Fibroblast of the conjunctiva (primary cell): ENCODE data around the gene LRRN3.

Experiments used
- DNase-seq: peaks from one replicate; pipeline ENCODE4 v3.0.0-alpha.2; 2010; ENCODE audit warnings: low read depth

The LRRN3 gene

DNA sequence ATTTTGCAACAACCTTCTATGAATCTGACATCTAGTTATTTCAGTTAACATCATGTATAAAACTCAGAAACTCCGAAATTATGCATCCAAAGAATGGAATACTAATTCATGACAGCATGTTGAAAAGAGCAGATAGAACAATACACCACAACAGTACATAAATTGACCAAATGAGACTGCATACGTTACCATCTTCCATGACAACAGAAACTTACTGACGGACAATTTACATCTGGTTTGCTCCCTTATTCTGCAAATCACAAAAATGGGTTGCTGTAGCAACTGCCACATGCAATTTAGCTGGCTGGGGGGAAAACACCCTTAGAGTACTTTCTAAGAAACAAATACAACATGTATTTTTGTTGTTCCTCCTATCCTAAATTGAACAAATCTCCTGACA, 14.3 kb downstream of the LRRN3 start:
- no peak for DNase-seq

DNA sequence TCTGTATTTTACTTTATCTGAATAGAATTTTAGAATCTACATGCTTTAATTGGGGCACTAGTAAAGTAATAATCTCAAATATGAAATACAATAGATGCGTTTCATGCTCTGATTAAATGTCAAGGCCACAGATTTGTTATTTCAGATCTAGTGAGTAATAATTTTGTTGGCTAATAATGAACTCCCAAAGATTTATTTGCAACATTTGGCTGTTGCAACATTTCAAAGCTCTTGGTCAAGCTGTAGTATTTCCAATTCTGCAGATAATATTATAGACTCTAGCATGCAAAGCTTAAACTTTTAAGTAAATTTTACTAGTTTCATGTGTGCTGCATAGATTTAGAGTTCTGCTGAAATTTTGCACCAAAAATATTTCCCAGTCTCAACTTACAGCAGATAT, 16.7 kb downstream of the LRRN3 start:
- no peak for DNase-seq

- no peak for DNase-seq
Measured at GRCh38 chr7:111108000-111108399, 17.1 kb downstream of the LRRN3 start.

- DNase-seq = no peak
Measured at GRCh38 chr7:111108496-111108895, 17.6 kb downstream of the LRRN3 start.

GRCh38 chr7:111112439-111112838, 21.5 kb downstream of the LRRN3 start:
- no peak for DNase-seq

DNA sequence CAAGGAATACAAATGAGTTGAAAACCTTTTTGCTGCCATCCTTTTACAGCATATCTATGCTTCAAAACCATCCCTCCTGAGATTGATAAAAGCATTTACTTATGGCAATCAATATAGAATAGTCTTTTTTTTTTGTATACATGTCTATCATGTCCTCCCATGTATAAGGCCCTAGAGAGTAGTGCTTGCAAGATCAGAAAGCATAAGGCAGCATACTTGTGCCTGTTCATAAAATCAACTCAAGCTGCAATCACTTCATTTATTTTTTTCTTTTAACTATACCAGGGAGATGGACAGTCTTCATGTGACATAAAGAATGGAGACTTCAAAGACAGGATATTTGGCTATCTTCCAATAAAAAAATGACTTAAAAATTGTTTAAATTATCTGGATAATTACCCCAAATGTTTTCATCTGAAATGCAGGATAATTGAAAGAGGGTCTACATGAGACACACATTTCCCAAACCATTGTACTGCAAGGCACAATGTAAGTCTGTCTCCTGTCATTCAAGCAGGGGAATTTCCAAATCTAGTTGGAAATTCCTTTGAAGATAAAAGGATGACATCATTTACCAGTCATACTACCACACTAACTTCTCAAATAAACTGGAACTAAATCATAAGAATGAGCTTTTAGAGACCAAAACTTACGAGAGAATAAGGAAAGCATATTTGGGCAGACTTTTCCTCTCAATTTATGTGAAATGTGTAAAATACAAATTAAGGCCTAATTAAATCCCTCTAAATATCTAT, 22.5 kb downstream of the LRRN3 start:
- DNase-seq = no peak

DNA sequence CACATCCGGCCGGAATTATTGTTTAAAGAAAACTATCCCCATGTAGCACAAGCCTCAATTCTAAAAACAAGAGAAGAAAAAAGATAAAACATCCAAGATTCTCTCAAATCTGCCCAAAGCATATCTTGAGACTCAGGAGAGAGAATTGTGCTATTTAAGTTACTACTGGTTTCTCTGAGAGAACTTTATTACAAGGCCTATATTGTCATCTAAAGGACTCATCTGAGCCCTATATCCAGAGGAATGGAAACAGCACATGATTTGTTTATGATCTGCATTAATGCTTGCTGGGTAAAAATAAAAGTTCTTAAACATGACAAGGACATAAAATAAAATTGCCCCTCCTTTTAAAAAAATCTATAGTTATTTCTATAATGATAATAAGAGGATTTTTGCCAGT, 25.0 kb downstream of the LRRN3 start:
- no peak for DNase-seq

GRCh38 chr7:111126987-111127386, 36.1 kb downstream of the LRRN3 start:
- no peak for DNase-seq

DNA sequence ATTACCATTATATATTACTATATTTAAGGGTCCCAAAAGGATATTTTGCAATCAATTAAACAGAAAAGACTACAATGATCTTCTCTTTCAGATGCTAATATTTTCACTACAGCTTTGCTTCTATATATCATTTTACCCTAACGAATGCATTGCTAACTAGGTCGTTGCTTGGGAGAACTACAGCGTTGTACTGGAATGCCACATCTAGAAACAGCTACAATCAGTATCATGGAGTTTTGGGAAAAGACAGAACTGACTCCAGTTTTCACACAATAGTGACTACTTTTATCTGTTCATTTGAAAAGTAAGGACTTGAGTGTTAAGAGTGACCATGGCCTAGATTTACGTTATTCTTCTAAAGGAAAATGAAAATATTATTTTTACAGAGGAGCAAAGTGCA, 38.5 kb downstream of the LRRN3 start:
- no peak for DNase-seq

DNA sequence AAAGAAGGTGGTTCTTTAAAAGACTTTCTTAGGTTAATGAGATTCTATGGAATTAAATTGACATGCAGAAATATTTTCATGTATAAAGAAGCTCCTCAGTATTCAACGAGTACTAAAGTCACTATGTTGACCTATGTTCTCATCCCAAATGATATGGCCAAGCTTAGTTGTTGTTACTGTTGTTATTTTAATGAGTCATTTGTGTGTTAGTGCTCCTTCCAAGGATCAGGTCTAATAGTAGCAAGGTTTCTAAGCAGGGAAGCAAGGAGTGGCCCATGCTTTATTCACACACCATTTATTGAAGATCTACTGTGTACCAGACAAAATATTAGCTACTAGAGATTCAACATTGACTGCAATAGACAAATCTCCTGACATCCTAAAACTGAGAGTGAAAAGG, 41.9 kb downstream of the LRRN3 start:
- DNase-seq = no peak

DNA sequence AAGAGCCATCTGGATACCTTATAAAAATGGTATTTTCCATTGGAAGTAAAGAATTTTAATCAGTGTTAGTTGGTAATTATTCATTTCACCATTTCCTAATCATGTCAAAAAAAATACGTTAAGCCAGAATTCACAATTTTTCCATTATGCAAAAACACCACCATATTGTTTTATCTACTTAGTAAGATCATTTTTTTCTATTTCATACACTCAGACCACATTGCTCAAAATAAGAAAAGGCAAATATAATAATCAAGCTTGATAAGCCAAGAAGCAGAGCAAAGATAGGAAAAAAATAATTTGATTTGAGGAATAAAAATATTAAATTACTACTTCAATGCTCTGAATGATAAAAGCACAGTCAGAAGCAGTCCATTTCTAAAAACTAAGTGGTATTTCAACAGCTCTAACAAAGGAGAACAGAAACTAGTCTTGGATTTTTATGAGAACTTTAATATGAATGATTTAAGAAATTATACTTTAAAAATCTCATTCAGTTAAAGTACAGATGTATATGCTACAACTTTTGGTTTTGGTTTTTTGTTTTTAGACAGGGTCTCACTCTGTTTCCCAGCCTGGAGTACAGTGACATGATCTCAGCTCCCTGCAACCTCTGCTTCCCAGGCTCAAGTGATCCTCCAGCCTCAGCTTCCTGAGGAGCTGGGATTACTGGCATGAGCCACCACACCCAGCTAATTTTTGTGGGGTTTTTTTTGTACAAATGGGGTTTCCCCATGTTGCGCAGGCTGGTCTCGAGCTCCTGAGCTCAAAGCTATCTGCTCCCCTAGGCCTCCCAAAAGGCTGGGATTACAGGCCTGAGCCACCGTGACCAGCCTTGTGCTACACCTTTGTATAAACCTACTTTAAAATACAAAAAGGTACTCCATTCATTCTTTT, 46.6 kb downstream of the LRRN3 start:
- DNase-seq = no peak

DNA sequence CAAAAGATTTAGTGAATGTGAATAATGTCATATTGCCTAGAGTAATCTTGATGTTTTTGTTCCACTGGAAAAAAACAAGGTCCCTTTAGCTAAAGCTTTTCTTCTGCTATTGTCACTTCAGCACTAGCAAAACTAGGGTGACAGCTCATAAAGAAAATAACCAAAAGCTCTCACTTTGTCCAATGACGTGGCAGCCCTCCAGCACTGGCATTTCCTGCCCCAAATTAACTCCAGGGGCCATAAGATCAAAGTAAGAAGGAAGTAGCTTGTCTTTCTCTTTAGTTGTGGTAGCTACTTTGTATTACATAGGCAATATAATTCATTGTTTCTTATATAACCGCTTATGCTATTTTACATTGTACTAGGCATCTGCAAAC, 47.3 kb downstream of the LRRN3 start:
- no peak for DNase-seq

DNA sequence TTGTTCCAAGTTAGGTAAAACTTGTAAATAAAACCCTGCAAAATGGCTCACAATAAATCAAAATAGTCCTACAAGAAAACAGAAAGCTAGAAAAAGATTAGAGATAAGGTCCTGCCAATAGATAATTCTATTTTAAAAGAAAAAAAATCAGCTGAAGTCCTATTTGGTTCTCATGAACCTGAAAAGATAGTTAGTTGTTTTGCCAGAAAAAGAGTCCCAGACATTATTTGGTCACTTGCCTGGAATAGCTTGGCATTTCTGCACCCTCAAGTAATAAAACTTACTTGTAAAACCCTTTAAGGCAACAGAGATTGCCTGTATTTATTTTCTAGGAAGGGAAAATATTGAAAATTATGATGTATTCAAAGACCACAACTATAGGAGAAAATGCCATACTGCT, 47.7 kb downstream of the LRRN3 start:
- DNase-seq = no peak

- DNase-seq = no peak
Measured at GRCh38 chr7:111140091-111140865, 49.4 kb downstream of the LRRN3 start.

- peak; percentile 28 for DNase-seq
Measured at GRCh38 chr7:111145472-111145871, 54.5 kb downstream of the LRRN3 start.

GRCh38 chr7:111146136-111146535, 55.2 kb downstream of the LRRN3 start:
- no peak for DNase-seq

GRCh38 chr7:111147708-111148533, 57.0 kb downstream of the LRRN3 start:
- DNase-seq = no peak

DNA sequence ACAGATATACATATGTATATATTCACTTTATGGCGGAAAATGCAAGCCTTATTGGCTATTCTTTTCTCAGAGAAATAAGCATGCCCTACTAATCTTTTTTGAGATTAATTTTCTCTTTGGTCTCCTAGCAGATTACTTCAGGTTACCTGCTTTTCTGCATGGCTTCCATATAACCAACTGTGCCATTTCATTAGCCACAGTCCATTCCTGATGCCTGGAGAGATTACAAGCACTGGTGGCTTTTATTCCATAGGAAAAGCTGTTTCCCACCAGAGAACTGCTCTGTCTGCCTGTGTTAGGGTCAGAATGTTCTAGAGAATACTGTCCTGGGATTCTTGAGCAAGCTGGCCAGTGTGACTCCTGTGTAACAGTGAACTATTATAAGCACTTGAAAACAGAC, 59.8 kb downstream of the LRRN3 start:
- no peak for DNase-seq

DNA sequence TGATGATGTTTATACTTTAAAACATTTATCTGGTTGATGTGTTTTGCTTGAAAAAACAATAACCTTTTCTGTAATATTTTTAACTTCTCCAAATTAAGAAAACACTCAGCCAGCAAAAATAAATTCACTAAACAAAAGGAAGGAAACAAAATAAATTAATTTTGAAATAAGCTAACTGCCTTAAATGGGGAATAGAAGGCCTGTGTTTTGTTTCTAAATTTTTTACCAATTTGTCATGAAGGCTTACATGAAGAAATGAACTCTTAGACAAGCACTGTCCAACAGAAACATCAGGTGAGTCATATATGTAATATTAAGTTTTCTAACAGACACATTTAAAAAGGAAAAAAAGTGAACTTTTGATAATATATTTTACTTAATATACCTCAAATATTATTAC, 68.5 kb downstream of the LRRN3 start:
- DNase-seq = peak; percentile 10

DNA sequence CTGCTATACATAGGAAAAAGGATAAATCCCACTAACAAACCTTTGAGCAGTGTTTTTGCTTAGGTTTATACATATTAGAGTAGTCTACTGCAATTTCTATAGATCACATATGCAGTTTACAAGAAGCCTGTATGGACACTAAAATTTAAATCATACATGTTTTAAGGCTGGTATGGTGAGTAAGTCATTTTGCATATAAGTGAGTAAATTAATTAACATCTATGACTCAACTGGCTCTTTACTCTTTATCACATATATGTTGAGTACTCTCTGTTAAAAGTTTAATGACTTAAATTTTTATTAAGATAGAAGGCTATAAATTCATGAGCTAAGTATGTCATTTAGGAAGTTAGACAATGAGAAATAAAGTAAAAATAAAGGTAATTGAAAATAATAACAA, 69.4 kb downstream of the LRRN3 start:
- no peak for DNase-seq

DNA sequence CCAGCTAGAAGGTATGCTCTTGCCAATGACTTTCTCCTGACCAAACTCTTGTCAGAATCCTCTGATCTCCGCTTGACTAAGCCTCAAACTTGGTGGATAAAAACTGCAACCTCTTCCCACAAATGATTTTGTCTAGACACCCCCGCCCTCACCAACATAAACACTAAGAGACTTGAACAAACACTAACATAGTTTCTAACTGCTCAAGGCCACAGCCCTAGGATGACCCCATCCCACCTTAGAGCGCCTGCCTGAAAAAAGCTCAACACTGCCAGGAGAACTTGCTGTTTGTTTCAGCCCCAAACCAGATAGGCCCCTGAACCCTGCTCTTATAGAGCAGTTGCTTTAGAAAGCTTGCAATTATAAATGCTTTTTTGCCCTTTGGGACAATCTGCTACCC, 71.8 kb downstream of the LRRN3 start:
- no peak for DNase-seq

DNA sequence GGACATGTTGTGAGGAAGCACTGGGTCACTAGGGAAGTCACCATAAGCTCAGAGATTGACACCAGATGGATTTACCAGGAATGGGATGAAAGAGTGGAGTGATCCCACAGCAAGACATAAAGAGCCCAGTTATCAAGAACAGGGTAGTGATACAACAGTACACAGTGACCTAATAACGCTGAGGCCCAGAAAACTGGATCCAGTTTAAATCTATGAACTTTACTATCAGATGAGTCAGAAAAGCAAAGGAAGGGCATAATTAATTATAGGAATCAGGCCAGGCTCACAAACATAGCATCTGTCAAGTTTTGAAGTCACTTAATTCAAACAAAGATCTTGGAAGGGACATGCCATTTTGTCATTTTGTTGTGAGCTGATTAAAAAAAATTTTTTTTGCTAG, 73.5 kb downstream of the LRRN3 start:
- no peak for DNase-seq
